GM12875 (cell line): ENCODE results near the gene PACS1.
"Not testable (repeated sequence)": the region's sequence is repeated elsewhere in the genome, so short reads cannot be mapped to it uniquely, and the experiment has no call there.

Experiments
- H3K4me3 ChIP-seq: one replicate; pipeline ENCODE4 v1.5.1; 2011; ENCODE audit warnings: low read depth, low read length, control low read depth
- CTCF ChIP-seq: IDR thresholded peaks from 2 replicates; pipeline ENCODE4 v1.5.1; 2011; ENCODE audit warnings: low read depth, mild to moderate bottlenecking, control low read depth, inconsistent platforms, low read length, moderate library complexity, borderline replicate concordance; ENCODE audit not compliant: insufficient read depth

PACS1 gene

GRCh38 chr11:66069715-66070603 is at the start of gene PACS1:
Gene PACS1 (plus strand): TSS chr11:66070272. CDS start chr11:66070487, 215 bp downstream.
- peak within 1 kb of the TSS; percentile 90 for H3K4me3 ChIP-seq
- TF ChIP-seq CTCF = no peak

GRCh38 chr11:66020618-66021357 is 49.3 kb upstream of the PACS1 start:
- TF ChIP-seq CTCF = no peak
- no peak overlapping the region for H3K4me3 ChIP-seq

GRCh38 chr11:66022401-66023185 is 47.5 kb upstream of the PACS1 start:
- TF ChIP-seq CTCF = peak; percentile 94
- H3K4me3 ChIP-seq = no peak overlapping the region

GRCh38 chr11:66023186-66023440 is 47.0 kb upstream of the PACS1 start:
- H3K4me3 ChIP-seq = not testable (repeated sequence)

GRCh38 chr11:66026017-66026529 is 44.0 kb upstream of the PACS1 start, which contains the start of gene CATSPER1:
Gene CATSPER1 (minus strand): TSS chr11:66026479. CDS start chr11:66026379, 100 bp downstream.
- TF ChIP-seq CTCF = no peak
- no peak within 1 kb of the TSS for H3K4me3 ChIP-seq

GRCh38 chr11:66032957-66033735 is 36.9 kb upstream of the PACS1 start:
- no peak overlapping the region for H3K4me3 ChIP-seq
- TF ChIP-seq CTCF = no peak
